HL-60/S4 treated with phorbol 12-myristate 13-acetate at 8.2 ng/mL for 4 days and 3 days (cell line): ENCODE data around the gene EFTUD2.

Experiments
- in situ Hi-C: fragments of 300-500 bp; cut with MboI; formaldehyde crosslinking; loops from 2 replicates; pipeline ENCODE4 v1.15.0; 2022; ENCODE audit warnings: low sequenced_read_pairs

EFTUD2 gene

GRCh38 chr17:44911133-44912001 is 12.1 kb upstream of the EFTUD2 start:
- in situ Hi-C loops, result loop anchor here (10.0 kb wide), 1 partner anchor 103 kb away; no protein-coding TSS in a partner anchor

- in situ Hi-C loops, result loop anchor here (10.0 kb wide), 1 partner anchor 104 kb away; no protein-coding TSS in a partner anchor
These were observed 11.2 kb upstream of the EFTUD2 start for GRCh38 chr17:44910231-44911106.

- in situ Hi-C loops, result loop anchor here (10.0 kb wide), 1 partner anchor 105 kb away; no protein-coding TSS in a partner anchor
These were observed 10.5 kb upstream of the EFTUD2 start for GRCh38 chr17:44909681-44910144.

GRCh38 chr17:44908761-44909326 is 9.6 kb upstream of the EFTUD2 start:
- in situ Hi-C loops, result no loop called here

- in situ Hi-C loops, result no loop called here
These were observed 8.7 kb upstream of the EFTUD2 start for GRCh38 chr17:44907729-44908470.

- in situ Hi-C loops, result no loop called here
These were observed 7.8 kb upstream of the EFTUD2 start for GRCh38 chr17:44906763-44907728.

- in situ Hi-C loops, result no loop called here
These were observed 6.9 kb upstream of the EFTUD2 start for GRCh38 chr17:44906010-44906646.

- in situ Hi-C loops, result no loop called here
These were observed 6.1 kb upstream of the EFTUD2 start for GRCh38 chr17:44905006-44906000.

- in situ Hi-C loops, result no loop called here
These were observed 5.0 kb upstream of the EFTUD2 start for GRCh38 chr17:44904001-44904984.

- in situ Hi-C loops, result no loop called here
These were observed 3.9 kb upstream of the EFTUD2 start for GRCh38 chr17:44903012-44903685.

GRCh38 chr17:44902135-44902760 is 3.0 kb upstream of the EFTUD2 start:
- in situ Hi-C loops, result no loop called here

GRCh38 chr17:44901411-44901921 is 2.2 kb upstream of the EFTUD2 start:
- in situ Hi-C loops, result no loop called here

- in situ Hi-C loops, result no loop called here
These were observed 1.6 kb upstream of the EFTUD2 start for GRCh38 chr17:44900894-44901293.

GRCh38 chr17:44898768-44899073 is 524 bp downstream of the EFTUD2 start:
- in situ Hi-C loops, result no loop called here

GRCh38 chr17:44894642-44895041 is 4.6 kb downstream of the EFTUD2 start:
- in situ Hi-C loops, result no loop called here
